GM12878 (cell line): ENCODE results near the gene PKP2. TPM values are rescaled to one million over a fixed set of nuclear protein-coding genes. Genes with fewer than 3 reads are reported as not detected.

Source experiments
- ATAC-seq: fragments of 200-7000 bp; cut with Tn5 transposase; 3 replicates; pipeline ENCODE4 v1.9.1; 2020; ENCODE audit warnings: mild to moderate bottlenecking, moderate library complexity
- BruUV-seq: library from RNA; stranded (reverse); fragments of 400-500 nt; replicated peaks from 2 replicates; lab custom pipeline; 2021; lab: Mats Ljungman, UMichigan
- CTCF ChIA-PET: fragments of 300-600 bp; sonication (Branson Sonifier 250); formaldehyde crosslinking; extraction: SDS; loops from one replicate; lab custom pipeline; 2021; ENCODE audit warnings: inconsistent platforms; lab: Yijun Ruan, JAX
- POLR2A ChIA-PET: fragments of 350-600 bp; formaldehyde crosslinking; extraction: SDS; loops from one replicate; lab custom pipeline; 2021; ENCODE audit warnings: inconsistent platforms; lab: Charles Lee
- RAD21 ChIA-PET: fragments of 300-600 bp; sonication (Branson Sonifier 250); formaldehyde crosslinking; loops from one replicate; lab custom pipeline; 2023; ENCODE audit warnings: antibody characterized with exemption; ENCODE audit not compliant: unreplicated experiment; lab: Charles Lee
- SMC1A ChIA-PET: fragments of 300-600 bp; sonication (Branson Sonifier 250); formaldehyde crosslinking; loops from one replicate; lab custom pipeline; 2023; ENCODE audit not compliant: unreplicated experiment, uncharacterized antibody; lab: Charles Lee
- DNase-seq: peaks from one replicate; pipeline ENCODE4 v3.0.0-alpha.2; 2011; ENCODE audit warnings: low read depth, low spot score
- FAIRE-seq: peaks from 3 replicates; lab custom pipeline; 2011; peaks lifted over from hg19 to GRCh38; lab: Jason Lieb, UNC
- H2AFZ ChIP-seq: 2 replicates; pipeline ENCODE4 v1.6.0; 2011; ENCODE audit warnings: low read depth, low read length, control low read depth; ENCODE audit not compliant: control insufficient read depth
- H3K27ac ChIP-seq: 2 replicates; pipeline ENCODE4 v1.5.1; 2011; ENCODE audit warnings: control low read depth; ENCODE audit not compliant: control insufficient read depth, insufficient read depth
- H3K27me3 ChIP-seq, 2 experiments: replicated peaks in 1 of 2; 2 replicates each; pipeline versions ENCODE4 v1.6.0 to v1.6.1; 2011; ENCODE audit warnings: low read length in 1 of 2; ENCODE audit not compliant: control insufficient read depth in 2 of 2, insufficient read depth in 2 of 2
- H3K36me3 ChIP-seq, 2 experiments: 2 replicates each; pipeline ENCODE4 v1.5.1; 2011; ENCODE audit warnings: low read length in 1 of 2; ENCODE audit not compliant: control insufficient read depth in 2 of 2, insufficient read depth in 2 of 2
- H3K4me1 ChIP-seq: 2 replicates; pipeline ENCODE4 v1.6.1; 2011; ENCODE audit warnings: mild to moderate bottlenecking, low read length, moderate library complexity, mixed read lengths; ENCODE audit not compliant: control insufficient read depth, insufficient read depth
- H3K4me2 ChIP-seq: 2 replicates; pipeline ENCODE4 v1.6.0; 2011; ENCODE audit warnings: control low read depth; ENCODE audit not compliant: control insufficient read depth, insufficient read depth
- H3K4me3 ChIP-seq: fragments of 200-600 bp; sonication (generic); 2 replicates; pipeline ENCODE4 v1.5.1; 2016
- H3K79me2 ChIP-seq: 2 replicates; pipeline ENCODE4 v1.6.0; 2011; ENCODE audit warnings: low read length; ENCODE audit not compliant: control insufficient read depth, insufficient read depth
- H3K9ac ChIP-seq: 2 replicates; pipeline ENCODE4 v1.8.0; 2011; ENCODE audit warnings: low read length, control low read depth, mixed read lengths; ENCODE audit not compliant: control insufficient read depth, insufficient read depth
- H3K9me3 ChIP-seq: replicated peaks from 3 replicates; pipeline ENCODE4 v1.5.1; 2011; ENCODE audit warnings: mild to moderate bottlenecking, low read length; ENCODE audit not compliant: control insufficient read depth, insufficient read depth
- H4K20me1 ChIP-seq: 2 replicates; pipeline ENCODE4 v1.6.0; 2011; ENCODE audit not compliant: control insufficient read depth, insufficient read depth
- BCLAF1 ChIP-seq: fragments of 450-650 bp; IDR thresholded peaks from 2 replicates; pipeline ENCODE4 v1.6.1; 2017; ENCODE audit warnings: antibody characterized with exemption, mild to moderate bottlenecking, moderate library complexity
- CHD2 ChIP-seq: IDR thresholded peaks from 2 replicates; pipeline ENCODE4 v1.6.1; 2011; ENCODE audit warnings: low read depth, low read length, improper control_type of control experiment, borderline replicate concordance
- E2F8 ChIP-seq: fragments of 450-650 bp; IDR thresholded peaks from 2 replicates; pipeline ENCODE4 v1.6.1; 2018; ENCODE audit warnings: mild to moderate bottlenecking, low read depth, moderate library complexity; ENCODE audit not compliant: partially characterized antibody
- ESRRA ChIP-seq: IDR thresholded peaks from 2 replicates; pipeline ENCODE4 v1.6.1; 2012; ENCODE audit warnings: mild to moderate bottlenecking, low read length, improper control_type of control experiment
- HDAC6 ChIP-seq: fragments of 200-600 bp; sonication (generic); IDR thresholded peaks from one replicate; pipeline ENCODE4 v1.8.0; 2017; ENCODE audit warnings: antibody characterized with exemption; ENCODE audit not compliant: unreplicated experiment
- MEF2A ChIP-seq: IDR thresholded peaks from 2 replicates; pipeline ENCODE4 v1.6.1; 2011; ENCODE audit warnings: low read depth, mild to moderate bottlenecking, low read length, moderate library complexity; ENCODE audit not compliant: insufficient read depth
- POLR2A ChIP-seq: IDR thresholded peaks from 2 replicates; pipeline ENCODE4 v1.6.1; 2011; ENCODE audit warnings: low read depth, mild to moderate bottlenecking, low read length
- RUNX3 ChIP-seq: IDR thresholded peaks from 2 replicates; pipeline ENCODE4 v1.6.1; 2012; ENCODE audit warnings: low read length, inconsistent platforms
- YBX1 ChIP-seq: fragments of 450-650 bp; IDR thresholded peaks from 2 replicates; pipeline ENCODE4 v1.6.1; 2016; ENCODE audit warnings: antibody characterized with exemption
- WGBS: methylation state at CpG from one replicate; pipeline ENCODE4 v1.1.6; 2016; ENCODE audit warnings: low lambda C conversion rate; ENCODE audit not compliant: insufficient replicate concordance, insufficient coverage; ENCODE audit errors: missing lambda C conversion rate; 5-methylcytosine and 5-hydroxymethylcytosine counted together
- in situ Hi-C: fragments of 300-500 bp; cut with MboI; formaldehyde crosslinking; loops from 9 replicates; pipeline ENCODE4 v1.14.3; 2018; ENCODE audit warnings: mixed read lengths
- intact Hi-C: fragments of 100-400 bp; cut with micrococcal nuclease; formaldehyde crosslinking; loops from one replicate; pipeline ENCODE4 v1.14.2; 2022; ENCODE audit not compliant: unreplicated experiment
- polyA plus RNA-seq, 11 experiments: library from polyadenylated mRNA; depleted of rRNA in 4 of 11; unstranded in 6 of 11; stranded (reverse) in 5 of 11; fragments of >200 nt; fragmentation: Nextera tagmentation in 4 of 11; fragmentation: Illumina TruSeq in 1 of 11; extraction: Ambion mirVana in 4 of 11; extraction: Trizol in 1 of 11; gene quantifications; 1 replicate in 1 of 11; 2 replicates in 10 of 11; pipeline versions ENCODE4 v1.2.1 to v1.2.3, GENCODE V29; 2011 to 2016; ENCODE audit warnings: inconsistent platforms in 2 of 11, missing spikeins in 2 of 11, low read depth in 1 of 11
- total RNA-seq, 4 experiments: library from RNA; depleted of rRNA in 3 of 4; stranded (reverse); fragments of >200 nt in 3 of 4; fragmentation: Illumina TruSeq in 1 of 4; extraction: Trizol in 1 of 4; gene quantifications; 2 replicates each; pipeline versions ENCODE4 v1.2.1 to v1.2.3, GENCODE V29; 2013 to 2021

PKP2 gene
- total and polyA plus RNA-seq, 10 of the 15 experiments (the other 5 are each of a cell fraction or from before 2014, with no cell fraction given), result 0.02 to 4.1 (median 0.07) TPM; not detected in 4

GRCh38 chr12:32877601-32878459 is 18.7 kb downstream of the PKP2 start:
- no peaks in the 10 kb centered on the region for H3K4me1 ChIP-seq
- ChIA-PET SMC1A (no interaction called here), POLR2A (no interaction called here), CTCF (interaction anchor here (0.6 kb wide), 1 partner anchor 93 kb away, joined by 3 read pairs; no protein-coding TSS in a partner anchor), RAD21 (interaction anchor here (0.6 kb wide), 1 partner anchor 34 kb away, joined by 3 read pairs; no protein-coding TSS in a partner anchor)
- BruUV-seq, result no TSS peak
- no peaks in the 10 kb centered on the region for H3K36me3 ChIP-seq
- no peaks in the 10 kb centered on the region for H3K79me2 ChIP-seq
- TF ChIP-seq HDAC6, result no peak
- TF ChIP-seq MEF2A, result no peak
- FAIRE-seq, result no peak
- H2AFZ ChIP-seq, result no peak overlapping the region
- no peak for DNase-seq
- in situ Hi-C loops (no loop called here), intact Hi-C loops (no loop called here)
- H3K4me2 ChIP-seq, result no peak overlapping the region
- no peaks in the 10 kb centered on the region for H3K9me3 ChIP-seq
- H3K4me3 ChIP-seq, result no peak overlapping the region
- no peaks in the 10 kb centered on the region for H4K20me1 ChIP-seq
- peak; percentile 68 for ATAC-seq
- H3K27me3 ChIP-seq, result no peaks in the 10 kb centered on the region
- H3K9ac ChIP-seq, result no peak overlapping the region
- no peak overlapping the region for H3K27ac ChIP-seq
- WGBS, result 60% methylated on average over 29 of the region's 29 CpGs

- intact Hi-C loops, result no loop called here
- H3K9me3 ChIP-seq, result no peaks in the 10 kb centered on the region
Observed at GRCh38 chr12:32876004-32876403, 20.6 kb downstream of the PKP2 start.

More at GRCh38 chr12:32876004-32876403, 20.6 kb downstream of the PKP2 start:
- WGBS, result 21% methylated on average over 2 of the region's 2 CpGs
- ATAC-seq (no peak), DNase-seq (no peak)
- in situ Hi-C loops, result no loop called here
- ChIA-PET RAD21 (no interaction called here), CTCF (no interaction called here), POLR2A (no interaction called here)
- Histone ChIP-seq H3K4me2 (no peak overlapping the region), H4K20me1 (no peaks in the 10 kb centered on the region), H3K4me1 (no peaks in the 10 kb centered on the region), H3K9ac (no peak overlapping the region), H3K36me3 (no peaks in the 10 kb centered on the region), H3K79me2 (no peaks in the 10 kb centered on the region), H3K27me3 (no peaks in the 10 kb centered on the region), H2AFZ (no peak overlapping the region)
- TF ChIP-seq ESRRA, result no peak
- no peak for TF ChIP-seq E2F8
- TF ChIP-seq CHD2, result no peak
- TF ChIP-seq YBX1, result no peak
- no peak for TF ChIP-seq POLR2A
- no peak for TF ChIP-seq BCLAF1
- TF ChIP-seq RUNX3, result no peak
- TF ChIP-seq, all 136 proteins: peak for 0
- BruUV-seq, result no TSS peak
- no peak for FAIRE-seq
- SMC1A ChIA-PET, result no interaction called here
- H3K27ac ChIP-seq, result no peak overlapping the region
- no peak overlapping the region for H3K4me3 ChIP-seq
